ENCODE data around the gene SYNE2. TPM values are rescaled to one million over a fixed set of nuclear protein-coding genes. Genes with fewer than 3 reads are reported as not detected.
A peak's percentile ranks its signal among the peaks of the same experiment; 100 is the strongest.

Gene SYNE2
- total and polyA plus RNA-seq, 2 of the 8 experiments (the other 6 are each of a cell fraction or from before 2014, with no cell fraction given): 32.6 to 46.1 TPM

DNA sequence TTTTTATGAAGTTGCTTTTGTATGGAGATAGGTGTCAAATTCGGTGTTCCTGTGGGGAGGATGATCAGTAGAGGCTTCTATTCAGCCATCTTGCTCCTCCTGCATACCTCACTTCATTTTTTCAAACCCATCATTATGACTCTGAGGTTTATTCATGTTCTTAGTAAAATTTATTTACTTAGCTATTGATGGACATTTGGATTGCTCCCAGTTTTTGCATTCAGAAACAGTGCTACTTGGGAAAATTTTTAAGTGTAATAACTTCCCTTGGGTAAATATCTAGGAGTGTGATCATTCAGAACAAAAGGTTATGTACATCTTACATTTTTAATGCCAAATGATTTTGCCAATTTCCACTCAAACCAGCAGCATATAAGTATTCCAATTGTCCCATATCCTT lies 208.3 kb downstream of the SYNE2 start:
- Histone ChIP-seq H2BK20ac (ENCODE audit: low read length) (no peak overlapping the region), H4K5ac (ENCODE audit: insufficient read length, low read depth, low read length) (peak overlapping the region; percentile 68), H3K79me2 (ENCODE audit: control insufficient read depth in 1 of 2, insufficient read depth in 2 of 2, low read length in 2 of 2) (no peaks in the 10 kb centered on the region), H3K14ac (ENCODE audit: insufficient read length) (no peak overlapping the region), H4K20me1 (replicated peaks in 1 of 2; ENCODE audit: control insufficient read depth in 1 of 2, insufficient read depth in 2 of 2, low read length in 2 of 2) (no peaks in the 10 kb centered on the region), H2BK12ac (ENCODE audit: low read depth, low read length) (no peak overlapping the region), H4K8ac (ENCODE audit: extremely low read depth, insufficient read depth, low read length) (no peak overlapping the region), H2BK15ac (ENCODE audit: low read length) (no peak overlapping the region), H3K4me2 (ENCODE audit: insufficient read depth in 1 of 2, low read depth in 2 of 2, low read length in 2 of 2) (peak overlapping the region in 1 of 2 experiments; percentile 5; a peak in 1 of 4 replicates), H2BK5ac (ENCODE audit: low read depth, low read length) (no peak overlapping the region; the same call in 1 of the 2 replicates), H3K9me3 (ENCODE audit: insufficient read depth in 2 of 2, low read depth in 1 of 2, low read length in 1 of 2) (no peaks in the 10 kb centered on the region), H3K18ac (ENCODE audit: extremely low read depth, low read length) (no peak overlapping the region; the same call in 1 of the 2 replicates), H3K27me3 (replicated peaks in 1 of 4; ENCODE audit: control insufficient read depth in 3 of 4, extremely low read depth in 1 of 4, insufficient read depth in 3 of 4, low read length in 3 of 4) (no peaks in the 10 kb centered on the region), H3K27ac (ENCODE audit: low read depth, low read length) (peak overlapping the region; percentile 38; the same call in 1 of the 2 replicates), H4K91ac (replicated peaks; ENCODE audit: insufficient read length, low read length) (no peak overlapping the region), H3K4me1 (replicated peaks in 1 of 4; ENCODE audit: control insufficient read depth in 3 of 4, insufficient read depth in 4 of 4, low read length in 3 of 4) (peaks cover 0 to 12% (median 5%) of the 10 kb centered on the region in 4 experiments; a peak in 3 of 7 replicates), H3K23ac (ENCODE audit: insufficient read length) (no peak overlapping the region), H2BK120ac (replicated peaks; ENCODE audit: low read depth, low read length) (peak overlapping the region; percentile 7), H3K36me3 (ENCODE audit: control insufficient read depth in 2 of 4, insufficient read depth in 4 of 4, low read length in 3 of 4) (peaks cover 0 to 10% (median 1%) of the 10 kb centered on the region in 4 experiments; a peak in 3 of 8 replicates), H3K79me1 (ENCODE audit: low read depth, low read length) (no peaks in the 10 kb centered on the region), H3K23me2 (ENCODE audit: low read depth, low read length) (no peaks in the 10 kb centered on the region), H2AK5ac (ENCODE audit: low read depth, low read length) (no peak overlapping the region), H2AFZ (ENCODE audit: low read length) (no peak overlapping the region), H3K9ac (replicated peaks in 1 of 4; ENCODE audit: extremely low read depth in 1 of 4, low read depth in 3 of 4, low read length in 3 of 4) (no peak overlapping the region; a peak in 1 of 7 replicates), H3K4ac (replicated peaks; ENCODE audit: insufficient read length, low read depth, low read length) (no peak overlapping the region), H3K4me3 (ENCODE audit: extremely low read depth in 1 of 4, insufficient read depth in 2 of 4, low read depth in 3 of 4, low read length in 4 of 4) (peak overlapping the region in 1 of 4 experiments; percentile 5; a peak in 1 of 8 replicates), H3K56ac (replicated peaks; ENCODE audit: insufficient read length, low read depth, low read length) (no peak overlapping the region)
- DNase-seq (ENCODE audit: low read depth in 1 of 2, low spot score in 2 of 2): no peak
- 68% methylated on average over 1 of the region's 1 CpG; no CpG with 5 or more reads in 1 of the 2 experiments for WGBS, 2 experiments (ENCODE audit: extremely low coverage in 1 of 2, insufficient coverage in 1 of 2, insufficient read length in 1 of 2, insufficient replicate concordance in 2 of 2, low coverage in 1 of 2, low lambda C conversion rate in 2 of 2, missing lambda C conversion rate in 1 of 2)
- ChIA-PET POLR2A (ENCODE audit: partially characterized antibody) (interaction anchor here (1.0 to 1.4 kb wide), 2 partner anchors 10 to 14 kb away, joined by 3 read pairs; no protein-coding TSS in a partner anchor), CTCF (ENCODE audit: partially characterized antibody) (interaction anchor here (0.6 to 1.8 kb wide), 16 partner anchors 12 to 672 kb away, joined by 3 to 10 read pairs (median 4); no protein-coding TSS in a partner anchor)
- TF ChIP-seq FOSL1 (IDR thresholded peaks at IDR 0.05; ENCODE audit: insufficient read depth, low read depth, low read length) (no peak), TAF7 (optimal IDR thresholded peaks at IDR 0.05; ENCODE audit: borderline replicate concordance, low read depth, low read length) (no peak), BCL11A (IDR thresholded peaks at IDR 0.05; ENCODE audit: low read depth in 2 of 2, low read length in 2 of 2) (no peak), ASH2L (IDR thresholded peaks at IDR 0.05; ENCODE audit: low read length) (peak; percentile 6), TBP (IDR thresholded peaks at IDR 0.05; ENCODE audit: low read depth, low read length) (0 out of 2 replicates have a peak, but pooled peaks have one; percentile 5)
- no peak for FAIRE-seq

Measured in H1 (cell line).